HG03457 (cell line): ENCODE results near the gene CACNG8.
"Not testable (repeated sequence)": the region's sequence is repeated elsewhere in the genome, so short reads cannot be mapped to it uniquely, and the experiment has no call there.

Source experiments
- ATAC-seq: cut with Tn5 transposase; IDR thresholded peaks from one replicate; pipeline ENCODE4 v1.9.1; 2021; ENCODE audit warnings: moderate number of reproducible peaks; ENCODE audit not compliant: unreplicated experiment

Gene CACNG8

DNA sequence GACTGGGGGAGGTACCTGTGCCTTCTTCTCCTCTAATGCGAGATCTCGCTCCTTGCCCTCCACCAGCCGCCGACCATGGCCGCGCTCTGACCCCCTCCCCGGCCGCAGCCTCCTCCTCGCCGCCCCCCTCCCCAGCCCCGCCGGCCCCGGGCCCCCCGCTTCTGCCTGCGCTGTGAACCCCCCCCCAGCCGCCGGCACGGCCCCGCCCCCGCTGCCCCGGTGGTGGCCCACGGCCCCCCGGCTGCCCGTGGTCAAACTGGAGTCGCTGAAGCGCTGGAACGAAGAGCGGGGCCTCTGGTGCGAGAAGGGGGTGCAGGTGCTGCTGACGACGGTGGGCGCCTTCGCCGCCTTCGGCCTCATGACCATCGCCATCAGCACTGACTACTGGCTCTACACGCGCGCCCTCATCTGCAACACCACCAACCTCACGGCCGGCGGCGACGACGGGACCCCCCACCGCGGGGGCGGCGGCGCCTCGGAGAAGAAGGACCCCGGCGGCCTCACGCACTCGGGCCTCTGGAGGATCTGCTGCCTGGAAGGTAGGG is at the start of gene CACNG8:
TSS of gene CACNG8 (plus strand) at position 51 of the 545 bp plus-strand sequence.
- ATAC-seq = no peak

DNA sequence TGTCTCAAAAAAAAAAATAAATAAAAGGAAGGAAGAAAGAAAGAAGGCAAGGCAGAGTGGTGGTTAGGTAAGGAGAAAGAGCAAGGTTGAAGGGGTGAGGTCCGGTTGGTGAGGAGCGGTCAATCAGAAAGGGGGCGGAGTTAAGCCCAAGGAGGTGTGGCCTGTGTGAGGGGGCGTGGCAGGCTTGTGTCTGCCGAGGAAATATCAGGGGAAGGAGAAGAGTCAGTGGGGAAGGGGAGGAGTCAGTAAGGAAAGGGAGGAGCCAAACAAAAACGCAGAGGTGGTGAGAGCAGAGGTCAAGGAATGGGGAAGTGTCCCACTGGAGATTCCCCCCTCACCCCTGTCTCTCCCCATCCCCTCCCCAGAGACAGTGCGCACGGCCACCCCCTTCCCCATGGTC is 47.7 kb upstream of the CACNG8 start:
- no peak for ATAC-seq

GRCh38 chr19:53916004-53916403 is 46.7 kb upstream of the CACNG8 start:
- ATAC-seq = no peak

DNA sequence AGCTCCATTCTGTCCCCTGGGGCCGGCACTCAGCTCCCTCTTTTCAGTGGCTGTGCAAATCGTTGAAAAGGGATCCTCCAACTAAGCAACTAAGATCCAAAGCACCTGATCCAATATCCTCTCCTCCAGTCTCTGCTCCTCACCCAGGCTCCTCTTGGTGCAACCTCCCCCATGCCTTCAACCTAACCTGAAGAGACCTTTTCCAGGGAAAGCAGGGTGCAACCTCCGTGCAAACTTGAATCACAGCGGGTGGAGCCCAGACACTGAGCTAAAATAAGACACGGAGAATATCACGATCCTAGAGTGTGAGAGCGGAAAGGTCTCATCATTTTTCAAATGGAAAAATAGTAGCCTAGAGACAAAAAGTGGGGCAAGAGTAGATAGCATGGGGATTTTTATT is 45.4 kb upstream of the CACNG8 start:
- no peak for ATAC-seq

DNA sequence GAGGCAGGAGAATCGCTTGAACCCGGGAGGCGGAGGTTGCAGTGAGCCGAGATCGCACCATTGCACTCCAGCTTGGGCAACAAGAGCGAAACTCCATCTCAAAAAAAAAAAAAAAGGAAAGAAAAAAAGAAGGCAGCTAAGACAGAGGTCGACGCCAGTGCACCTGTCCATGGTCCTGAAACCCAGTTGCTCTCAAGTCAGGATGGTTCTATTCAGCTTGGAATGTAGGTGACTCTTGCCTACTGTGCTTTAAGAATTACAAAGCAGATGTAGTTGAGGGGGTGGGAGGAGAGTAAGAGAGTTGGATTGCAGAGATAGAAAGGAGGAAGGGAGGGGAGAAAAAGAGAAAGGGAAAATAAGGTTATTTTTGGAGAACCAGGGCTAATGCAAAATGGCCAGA is 35.0 kb upstream of the CACNG8 start:
- no peak for ATAC-seq

GRCh38 chr19:53936029-53936428 is 26.7 kb upstream of the CACNG8 start:
- no peak for ATAC-seq

- ATAC-seq = no peak
Observed at GRCh38 chr19:53942001-53942786, 20.5 kb upstream of the CACNG8 start.

DNA sequence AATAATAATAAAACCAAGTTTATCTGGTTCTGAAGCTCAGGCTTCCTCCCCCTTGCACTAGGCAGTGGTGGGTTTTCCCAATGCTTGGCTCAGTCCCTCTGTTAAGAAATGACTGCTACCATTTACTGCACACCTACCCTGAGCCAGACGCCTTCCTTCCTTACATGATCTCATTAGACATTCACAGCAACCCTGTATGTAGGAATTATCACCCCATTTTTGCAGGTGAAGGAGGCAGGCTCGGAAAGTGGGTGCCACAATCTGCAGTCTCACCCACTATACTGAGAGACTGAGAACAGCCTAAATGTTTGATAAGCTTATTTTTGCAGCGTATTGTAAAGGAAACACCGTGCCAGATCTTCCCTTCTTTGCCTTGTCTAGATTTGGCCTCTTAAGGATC is 18.3 kb upstream of the CACNG8 start:
- no peak for ATAC-seq

DNA sequence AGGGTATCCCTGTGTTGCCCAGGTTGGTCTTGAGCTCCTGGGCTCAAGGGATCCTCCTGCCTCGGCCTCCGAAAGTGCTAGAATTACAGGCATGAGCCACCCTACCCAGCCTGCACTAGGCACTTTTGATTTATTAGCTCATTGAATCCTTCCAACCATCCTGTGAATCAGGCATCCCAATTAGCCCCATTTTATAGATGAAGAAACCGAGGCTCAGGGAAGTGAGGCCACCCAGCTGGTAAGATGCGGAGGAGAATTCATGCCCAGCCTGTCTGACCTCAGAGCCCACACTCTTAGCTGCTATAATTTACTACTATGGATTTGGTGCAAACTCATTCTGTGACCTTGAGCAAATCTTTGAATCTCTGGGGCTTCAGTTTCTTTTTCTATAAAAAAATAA is 17.8 kb upstream of the CACNG8 start:
- ATAC-seq = no peak

DNA sequence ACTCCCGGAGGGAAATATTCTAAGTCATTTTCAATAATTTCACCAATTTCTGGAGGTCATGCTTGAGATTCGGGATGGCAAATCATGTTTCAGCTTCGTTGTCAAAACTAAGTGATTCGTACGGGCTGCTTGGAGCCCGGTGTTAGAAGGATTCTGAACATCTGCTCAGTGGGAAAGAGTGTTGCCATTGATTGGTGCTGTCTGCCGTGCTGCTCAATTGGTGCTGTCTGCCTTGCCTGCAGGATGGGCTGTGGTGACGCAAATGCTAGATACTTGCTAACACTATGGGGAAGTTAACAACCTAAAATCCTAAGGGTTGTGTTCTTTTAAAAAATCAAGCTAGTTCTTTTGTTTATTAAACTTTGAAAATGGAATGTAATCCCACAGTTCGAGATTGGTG is 17.3 kb upstream of the CACNG8 start:
- ATAC-seq = no peak

DNA sequence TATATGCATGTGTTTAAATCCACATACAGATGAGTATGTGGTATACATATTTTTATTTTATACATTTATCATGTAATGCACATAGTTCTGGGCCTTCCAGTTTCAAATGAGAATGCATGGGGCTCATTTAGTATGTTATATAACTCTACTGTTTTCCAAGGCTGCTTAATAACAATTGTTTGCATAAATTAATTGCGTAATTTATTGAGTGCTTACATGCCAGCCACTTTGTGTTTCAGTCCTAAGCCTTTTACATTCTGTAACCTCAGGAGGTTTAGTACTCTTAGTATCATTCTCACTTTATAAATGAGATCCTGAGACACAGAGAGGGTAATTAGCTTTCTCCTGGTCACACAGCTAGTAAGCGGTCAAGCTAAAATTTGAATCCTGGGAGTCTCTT is 16.7 kb upstream of the CACNG8 start:
- no peak for ATAC-seq

DNA sequence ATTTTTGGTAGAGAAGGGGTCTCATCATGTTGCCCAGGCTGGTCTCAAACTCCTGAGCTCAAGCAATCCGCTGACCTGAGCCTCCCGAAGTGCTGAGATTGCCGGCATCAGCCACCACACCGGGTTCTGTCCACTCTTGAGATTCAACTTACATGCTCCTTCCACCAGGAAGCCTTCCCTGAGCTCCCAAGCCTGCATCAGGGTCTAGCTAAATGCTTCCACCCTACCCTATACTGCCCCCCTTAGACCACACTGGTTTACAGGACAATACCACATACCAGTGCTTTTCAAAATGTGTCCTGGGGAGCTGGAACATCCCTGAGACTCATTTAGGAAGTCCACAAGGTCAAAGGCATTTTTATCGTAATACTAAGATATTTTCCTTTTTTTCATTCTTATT is 15.1 kb upstream of the CACNG8 start:
- ATAC-seq = no peak

DNA sequence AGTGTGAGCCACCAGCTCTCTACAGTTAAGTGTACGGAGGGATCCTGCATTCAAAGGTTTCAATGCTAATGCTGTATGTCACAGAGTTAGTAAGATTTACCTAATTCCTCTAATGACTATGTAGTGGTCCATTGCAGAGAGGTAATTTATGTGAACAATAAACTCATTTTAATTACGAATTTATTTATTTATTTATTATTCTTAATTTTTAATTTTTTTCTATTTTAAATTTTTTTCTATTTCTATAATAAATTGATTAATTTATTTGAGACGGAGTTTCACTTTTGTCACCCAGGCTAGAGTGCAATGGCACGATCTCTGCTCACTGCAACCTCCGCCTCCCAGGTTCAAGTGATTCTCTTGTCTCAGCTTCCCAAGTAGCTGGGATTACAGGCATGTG is 14.1 kb upstream of the CACNG8 start:
- not testable (repeated sequence) for ATAC-seq

- no peak for ATAC-seq
Observed at GRCh38 chr19:53951436-53951835, 11.3 kb upstream of the CACNG8 start.

- no peak for ATAC-seq
Observed at GRCh38 chr19:53951947-53952346, 10.8 kb upstream of the CACNG8 start.

DNA sequence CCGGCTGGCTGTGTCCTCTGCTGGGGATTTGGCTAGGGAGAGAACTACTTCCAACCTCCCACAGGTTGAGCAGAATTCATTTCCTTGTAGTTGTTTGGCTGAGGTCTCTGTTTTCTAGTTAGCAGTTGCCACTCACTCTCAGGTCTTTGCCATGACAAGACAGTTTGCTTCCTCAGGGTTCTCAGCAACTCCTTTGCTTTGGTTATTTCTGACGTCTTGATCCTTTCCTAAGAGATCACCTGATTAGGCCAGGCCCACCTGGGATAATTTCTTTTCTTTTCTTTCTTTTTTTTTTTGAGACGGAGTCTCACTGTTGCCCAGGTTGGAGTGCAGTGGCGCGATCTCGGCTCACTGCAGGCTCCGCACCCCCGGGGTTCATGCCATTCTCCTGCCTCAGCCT is 9.4 kb upstream of the CACNG8 start:
- no peak for ATAC-seq

DNA sequence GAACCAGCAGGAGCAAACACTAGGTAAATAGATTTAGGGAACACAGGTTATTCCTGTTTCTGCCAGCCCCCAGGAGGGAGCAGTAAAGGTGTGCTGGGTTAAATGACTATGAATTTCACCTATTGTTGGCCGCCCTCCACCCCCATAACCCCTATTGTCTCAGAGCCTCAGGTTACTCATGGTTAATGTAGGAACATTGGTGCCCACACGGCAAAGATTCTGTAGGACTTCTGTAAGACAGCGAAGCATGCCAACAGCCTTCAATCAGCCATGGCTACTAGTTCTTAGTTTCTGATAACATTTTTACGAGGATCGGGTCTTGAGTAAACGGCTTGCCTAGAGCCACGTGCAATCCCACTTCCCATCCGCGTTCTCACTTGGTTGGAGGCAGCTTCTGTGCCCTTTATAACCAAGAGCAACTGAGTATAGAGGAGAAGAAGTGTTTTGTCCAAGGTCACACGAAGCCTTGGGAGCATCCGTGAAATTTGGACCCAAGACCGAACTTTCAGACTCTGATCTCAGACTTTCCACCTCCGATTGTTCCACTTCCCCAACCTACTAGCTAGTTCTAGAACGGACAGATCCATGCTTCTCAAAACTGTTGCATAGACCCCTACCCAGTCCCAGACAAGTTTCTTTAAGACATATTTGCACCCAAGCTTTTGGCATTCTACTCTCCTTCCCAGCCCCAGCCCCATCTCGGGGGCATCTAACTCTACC is 5.1 kb upstream of the CACNG8 start:
- ATAC-seq = no peak

GRCh38 chr19:53958168-53958571 is 4.6 kb upstream of the CACNG8 start:
- no peak for ATAC-seq

DNA sequence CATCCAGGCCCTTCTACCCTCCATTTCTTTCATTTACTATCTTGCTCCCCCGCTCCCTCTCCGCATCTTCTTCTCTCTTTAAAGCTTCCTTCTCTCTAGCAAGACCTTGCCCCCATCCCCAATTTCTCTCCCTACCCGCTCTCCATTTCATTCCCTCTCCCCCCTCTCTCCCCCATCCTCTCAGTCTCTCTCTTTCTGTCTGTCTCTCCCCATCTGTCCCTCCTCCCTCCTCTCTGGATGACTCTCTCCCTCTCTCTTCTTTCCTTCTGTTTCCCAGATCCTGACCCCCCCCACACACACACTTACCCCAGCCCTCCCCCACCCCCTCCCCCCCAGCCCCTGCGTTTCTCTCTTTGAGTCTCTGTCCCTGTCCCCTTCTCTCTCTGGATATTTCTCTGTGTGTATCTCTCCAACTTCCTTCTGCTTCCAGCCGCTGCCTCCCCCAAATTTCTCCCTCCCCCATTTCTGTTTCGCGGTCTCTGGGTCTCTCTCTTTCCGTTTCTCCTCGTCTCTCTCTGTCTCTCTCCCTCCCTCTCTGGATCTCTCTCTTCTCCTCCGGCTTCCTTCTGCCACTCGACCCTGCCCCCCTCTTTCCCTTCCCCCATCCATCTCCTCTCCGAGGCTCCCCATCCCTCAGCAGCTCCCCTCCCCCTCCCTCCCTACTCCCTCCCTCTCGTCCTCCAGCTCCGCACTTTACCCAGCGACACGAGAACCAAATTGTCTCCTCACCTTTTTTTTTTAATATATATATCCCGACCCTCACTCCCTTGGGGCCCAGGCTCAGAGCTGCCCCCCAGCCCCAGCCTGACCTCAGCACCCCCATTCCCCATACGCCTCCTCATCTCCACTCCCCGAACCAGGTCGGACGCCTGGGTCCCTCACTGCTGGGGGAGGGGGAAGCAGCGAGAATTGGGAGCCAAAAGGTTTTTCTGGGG is 3.6 kb upstream of the CACNG8 start:
- ATAC-seq = no peak

GRCh38 chr19:53960187-53960586 is 2.5 kb upstream of the CACNG8 start:
- no peak for ATAC-seq

- ATAC-seq = no peak
Observed at GRCh38 chr19:53960886-53961285, 1.9 kb upstream of the CACNG8 start.
